HCT116 (cell line): ENCODE results near the gene MRTFB.

Source experiments
- ATF3 ChIP-seq: IDR thresholded peaks from 2 replicates; pipeline ENCODE4 v1.6.1; 2012
- CEBPB ChIP-seq: IDR thresholded peaks from 2 replicates; pipeline ENCODE4 v1.6.1; 2012; ENCODE audit warnings: low read depth
- CTCF ChIP-seq, 3 experiments: fragments of 200-600 bp in 1 of 3; sonication (generic) in 1 of 3; IDR thresholded peaks in 2 of 3; conservative IDR thresholded peaks in 1 of 3; 2 replicates each; pipeline ENCODE4 v1.5.1; 2012 to 2017; ENCODE audit warnings: low read depth in 2 of 3, low read length in 2 of 3, antibody characterized with exemption in 1 of 3, borderline replicate concordance in 1 of 3, control low read depth in 1 of 3, mild to moderate bottlenecking in 1 of 3, mixed read lengths in 1 of 3, mixed run types in 1 of 3, moderate library complexity in 1 of 3; ENCODE audit not compliant: insufficient read depth in 1 of 3
- EZH2 ChIP-seq: fragments of 200-600 bp; sonication (generic); IDR thresholded peaks from 2 replicates; pipeline ENCODE4 v1.6.1; 2017; ENCODE audit warnings: antibody characterized with exemption, mixed run types
- JUND ChIP-seq: IDR thresholded peaks from 2 replicates; pipeline ENCODE4 v1.6.1; 2012
- POLR2A ChIP-seq: IDR thresholded peaks from 2 replicates; pipeline ENCODE4 v1.7.0; 2011; ENCODE audit warnings: borderline replicate concordance; ENCODE audit not compliant: insufficient read depth, insufficient read length; ENCODE audit errors: extremely low read depth
- POLR2AphosphoS5 ChIP-seq: IDR thresholded peaks from 2 replicates; pipeline ENCODE4 v1.6.1; 2011; ENCODE audit warnings: mild to moderate bottlenecking, low read depth, low read length, moderate library complexity
- RAD21 ChIP-seq: IDR thresholded peaks from 2 replicates; pipeline ENCODE4 v1.6.1; 2012; ENCODE audit warnings: low read depth, mild to moderate bottlenecking
- REST ChIP-seq: IDR thresholded peaks from 2 replicates; pipeline ENCODE4 v1.6.1; 2012; ENCODE audit warnings: low read depth
- SIN3A ChIP-seq: IDR thresholded peaks from 2 replicates; pipeline ENCODE4 v1.6.1; 2012; ENCODE audit warnings: low read depth
- SP1 ChIP-seq: IDR thresholded peaks from 2 replicates; pipeline ENCODE4 v1.6.1; 2012; ENCODE audit warnings: low read depth
- TCF7L2 ChIP-seq: IDR thresholded peaks from 2 replicates; pipeline ENCODE4 v1.7.0; 2011; ENCODE audit warnings: borderline replicate concordance, inconsistent platforms; ENCODE audit not compliant: insufficient read depth, insufficient read length; ENCODE audit errors: extremely low read depth
- ZBTB33 ChIP-seq: IDR thresholded peaks from 2 replicates; pipeline ENCODE4 v1.6.1; 2011; ENCODE audit warnings: mild to moderate bottlenecking, low read length, moderate library complexity; ENCODE audit not compliant: insufficient replicate concordance; ENCODE audit errors: extremely low read depth
- ZNF274 ChIP-seq: fragments of 200-500 bp; sonication (Bioruptor generic); IDR thresholded peaks from 2 replicates; pipeline ENCODE4 v1.6.1; 2014; ENCODE audit warnings: mild to moderate bottlenecking, low read depth, low read length, inconsistent platforms

- no peak for TF ChIP-seq RAD21
- TF ChIP-seq CTCF (IDR thresholded peaks at IDR 0.05 in 2 of 3, conservative IDR thresholded peaks at IDR 0.05 in 1 of 3; ENCODE audit: borderline replicate concordance in 1 of 3, insufficient read depth in 1 of 3, low read depth in 2 of 3, low read length in 2 of 3), result no peak
- no peak for TF ChIP-seq POLR2A
- TF ChIP-seq REST, result no peak
- no peak for TF ChIP-seq EZH2
- TF ChIP-seq ZBTB33, result no peak
- no peak for TF ChIP-seq JUND
- no peak for TF ChIP-seq ZNF274
- no peak for TF ChIP-seq CEBPB
- no peak for TF ChIP-seq POLR2AphosphoS5
- TF ChIP-seq SIN3A, result no peak
- TF ChIP-seq TCF7L2, result no peak
- TF ChIP-seq ATF3, result no peak
- no peak for TF ChIP-seq SP1
Measured at GRCh38 chr16:14304891-14305460, 233.9 kb downstream of the MRTFB start.
